HL-60/S4 (cell line): Measurements from ENCODE around the gene PEMT.

Source experiments
- in situ Hi-C: fragments of 300-500 bp; cut with MboI; formaldehyde crosslinking; loops from 2 replicates; pipeline ENCODE4 v1.14.3; 2022; ENCODE audit warnings: low sequenced_read_pairs

Gene PEMT

GRCh38 chr17:17570798-17571716, 20.5 kb downstream of the PEMT start:
- in situ Hi-C loops = no loop called here

- in situ Hi-C loops = no loop called here
Observed at GRCh38 chr17:17570140-17570797, 21.2 kb downstream of the PEMT start.

DNA sequence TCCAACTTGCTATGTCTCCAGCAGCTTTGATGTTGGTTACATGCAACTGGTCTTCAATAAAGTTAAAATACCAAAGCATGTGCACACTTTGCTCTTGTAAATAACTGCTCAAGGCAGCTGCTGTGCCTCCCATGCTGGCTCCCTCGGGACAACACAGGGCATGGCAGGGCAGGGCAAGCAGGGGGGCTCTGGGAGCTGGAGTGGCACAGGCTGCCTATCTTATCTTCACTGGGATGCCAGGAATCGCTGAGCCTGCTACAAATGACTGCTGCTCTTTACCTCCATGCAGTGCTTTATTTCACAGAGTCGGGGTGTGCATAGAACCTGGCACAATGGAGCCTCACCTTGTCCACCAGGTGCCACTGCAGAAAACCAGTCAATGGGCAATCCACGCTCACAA, 21.8 kb downstream of the PEMT start:
- in situ Hi-C loops = no loop called here

DNA sequence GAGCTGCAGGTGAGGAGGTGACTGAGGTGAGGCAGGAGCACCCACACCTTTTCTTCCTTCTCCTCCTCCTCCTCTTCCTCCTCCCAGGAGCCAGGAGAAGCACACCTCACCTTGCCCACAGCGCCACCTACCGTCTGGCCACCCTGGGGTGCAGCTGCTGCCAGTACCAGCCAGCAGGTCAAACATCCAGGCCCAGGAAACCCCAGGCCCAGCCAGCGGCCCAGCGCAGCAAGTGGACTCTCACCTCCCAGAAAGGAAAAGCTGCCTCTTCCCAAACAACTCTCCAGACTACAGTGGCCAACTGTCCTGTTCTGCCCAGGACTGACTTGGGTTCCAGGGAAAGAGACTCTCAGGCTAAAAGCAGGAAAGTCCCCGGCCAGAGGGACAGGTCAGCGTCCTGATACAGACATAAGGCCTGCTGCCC, 22.7 kb downstream of the PEMT start:
- in situ Hi-C loops = no loop called here

DNA sequence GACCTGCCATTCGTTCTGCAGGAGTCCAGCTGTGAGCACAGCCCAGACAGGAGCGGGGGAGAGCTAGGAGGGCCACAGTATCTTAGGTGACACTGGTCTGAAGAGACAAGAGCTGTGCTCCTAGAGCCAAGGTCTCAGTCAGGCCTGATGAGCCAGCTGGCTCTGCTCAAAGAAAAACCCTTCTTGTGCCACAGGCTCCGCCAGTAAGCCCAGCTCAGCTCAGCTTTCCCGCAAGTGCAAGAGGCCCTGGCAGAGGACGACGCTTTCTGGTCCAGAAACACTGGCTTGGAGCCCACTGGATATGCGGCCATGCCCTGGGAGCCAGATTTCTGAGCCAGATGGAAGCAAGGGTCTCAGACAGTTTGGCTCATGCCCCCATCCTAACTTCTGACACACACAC, 23.9 kb downstream of the PEMT start:
- in situ Hi-C loops = no loop called here

DNA sequence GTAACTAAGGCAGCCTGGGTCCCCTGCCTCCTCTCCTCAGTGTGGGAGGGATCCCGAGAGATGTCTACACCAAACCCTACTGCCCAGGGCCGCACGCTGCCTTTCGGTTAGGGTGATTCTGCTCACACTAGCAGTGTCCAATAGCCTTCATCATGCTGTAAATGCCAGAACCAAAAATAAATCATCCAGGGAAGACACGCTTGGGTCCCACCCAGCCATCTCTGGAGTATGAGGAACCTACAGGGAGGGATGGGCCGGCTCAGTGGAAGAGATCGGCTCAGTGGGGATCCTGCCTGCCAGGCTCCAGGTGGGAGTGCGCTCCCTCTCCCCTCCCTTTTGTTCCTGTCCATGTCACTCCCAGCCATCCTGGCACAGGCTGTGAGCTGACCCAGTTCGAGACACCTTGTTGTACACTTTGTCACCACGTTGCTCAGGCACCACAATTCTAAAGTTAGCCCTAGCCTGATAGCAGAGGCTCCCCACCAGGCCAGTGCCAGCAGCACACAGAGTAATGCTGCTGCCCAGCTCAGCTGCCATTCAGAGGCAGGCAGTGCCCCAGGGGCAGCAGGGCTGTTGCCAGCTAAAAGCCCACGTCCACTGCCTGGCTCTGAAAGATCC, 24.5 kb downstream of the PEMT start:
- in situ Hi-C loops = no loop called here

DNA sequence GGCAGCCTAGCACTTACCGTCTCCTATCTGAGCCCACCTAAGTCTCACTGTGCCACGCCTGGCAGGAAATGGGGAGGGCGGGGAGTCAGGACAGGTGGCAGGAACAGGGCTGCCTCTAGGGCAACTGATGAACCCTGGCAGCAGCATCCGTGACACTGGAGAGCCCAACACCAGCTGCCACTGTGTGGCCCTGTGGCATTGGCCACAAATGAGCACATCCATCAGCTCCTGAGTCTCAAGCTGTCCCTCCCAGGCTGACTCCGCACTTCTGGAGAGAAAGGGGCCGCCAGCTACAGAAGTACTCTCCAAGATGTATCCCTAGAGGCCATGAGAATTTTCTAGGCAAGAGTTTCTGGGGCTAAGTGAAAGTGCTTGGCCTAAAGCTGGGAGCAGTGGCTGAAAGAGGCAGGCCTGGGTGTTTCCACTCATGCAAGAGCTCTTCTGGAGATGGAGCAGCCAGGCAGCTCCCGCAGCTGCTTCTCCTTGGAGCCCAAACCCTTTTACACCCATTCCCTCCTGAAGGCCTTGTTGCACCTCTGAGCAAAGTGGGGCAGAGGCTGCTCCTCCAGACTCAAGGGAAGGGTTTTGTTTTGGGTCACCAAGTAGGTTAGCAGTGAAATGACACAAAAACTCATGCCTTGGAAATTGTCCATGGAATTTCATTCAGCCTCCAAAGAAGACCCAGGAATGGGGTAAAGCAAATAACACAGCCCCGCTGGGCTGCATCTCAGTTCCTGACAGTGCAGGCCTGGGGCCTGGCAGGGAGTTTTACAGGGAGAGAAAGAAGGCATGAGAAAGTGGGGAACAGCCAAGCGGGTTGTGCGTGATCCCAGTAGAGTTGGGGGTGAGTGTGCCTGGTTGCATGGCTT, 25.8 kb downstream of the PEMT start:
- in situ Hi-C loops = no loop called here

DNA sequence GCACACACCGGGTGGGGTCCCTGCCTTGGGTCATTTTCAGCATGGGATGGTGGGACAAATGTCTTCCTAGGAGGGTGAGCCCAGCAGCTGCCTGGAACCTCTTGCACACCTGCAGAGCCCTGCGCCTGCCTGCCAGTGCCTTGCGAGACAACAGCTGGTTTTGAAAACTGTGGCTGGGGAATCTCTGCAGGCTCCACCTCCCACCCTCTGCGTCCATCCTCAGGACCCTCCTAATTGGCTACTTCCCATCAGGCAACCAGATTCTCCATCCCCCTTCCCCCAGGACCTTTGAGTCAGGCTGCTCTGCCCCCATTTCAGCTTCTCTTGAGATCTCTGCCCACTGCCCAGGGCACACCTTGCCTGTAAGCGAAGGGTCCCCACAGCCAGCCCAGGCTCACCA, 26.6 kb downstream of the PEMT start:
- in situ Hi-C loops = no loop called here

DNA sequence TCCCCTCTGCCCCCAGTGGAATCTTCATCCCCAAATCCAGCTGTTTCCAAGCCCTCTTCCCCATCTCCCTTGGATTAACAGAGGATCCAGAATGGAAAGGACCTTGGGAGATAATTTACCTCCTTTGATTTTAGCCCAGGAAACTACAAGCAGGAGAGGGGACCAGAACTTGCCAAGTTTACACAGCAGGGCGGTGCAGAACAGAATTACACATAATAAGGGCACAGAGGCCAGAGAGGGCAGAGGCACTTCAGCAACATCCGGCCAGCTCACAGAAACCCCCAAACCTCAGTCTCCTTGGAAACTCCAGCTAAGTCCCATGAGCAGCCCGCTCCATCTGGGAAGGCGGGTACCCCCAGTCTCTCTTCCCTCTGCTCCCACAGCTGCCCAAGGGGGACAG, 27.2 kb downstream of the PEMT start:
- in situ Hi-C loops = no loop called here

GRCh38 chr17:17563530-17563929, 28.0 kb downstream of the PEMT start:
- in situ Hi-C loops = no loop called here

DNA sequence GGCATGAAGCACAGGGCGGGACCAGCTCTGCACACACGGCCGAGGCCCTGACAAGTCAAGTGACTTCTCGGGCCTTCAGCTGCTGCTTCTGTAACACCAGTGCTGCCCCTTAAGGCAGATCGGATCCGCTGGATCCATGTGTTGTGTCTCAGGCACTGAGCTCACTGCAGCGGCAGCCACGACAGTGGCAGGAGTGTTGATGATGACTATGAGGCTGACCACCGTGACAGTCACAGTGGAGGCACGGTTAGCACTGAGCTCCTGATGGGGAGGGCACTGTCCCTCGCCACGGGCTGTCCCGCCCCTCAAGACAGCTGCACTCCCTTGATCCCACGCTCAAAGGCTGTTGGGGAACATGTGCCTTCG, 29.4 kb downstream of the PEMT start:
- in situ Hi-C loops = no loop called here

GRCh38 chr17:17561408-17562145, 29.9 kb downstream of the PEMT start:
- in situ Hi-C loops = no loop called here

DNA sequence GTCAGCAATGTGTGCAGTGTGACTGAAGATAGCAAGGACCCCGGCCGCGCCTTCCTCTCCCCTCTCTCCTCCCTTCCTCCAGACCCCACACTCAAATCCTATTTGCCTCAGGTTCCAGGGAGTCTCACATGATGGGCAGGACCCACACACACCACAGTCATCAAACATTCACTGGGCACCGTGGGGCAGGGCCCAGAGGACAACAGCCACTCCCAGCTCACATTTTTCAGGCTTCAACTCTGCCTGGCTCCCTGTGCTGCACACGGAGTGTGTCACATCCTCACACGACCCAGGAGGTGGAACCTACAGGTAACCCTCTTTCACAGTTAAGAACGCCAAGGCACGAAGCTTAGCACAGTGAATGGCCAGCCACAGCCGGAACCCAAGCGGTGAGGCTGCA, 30.5 kb downstream of the PEMT start:
- in situ Hi-C loops = no loop called here

DNA sequence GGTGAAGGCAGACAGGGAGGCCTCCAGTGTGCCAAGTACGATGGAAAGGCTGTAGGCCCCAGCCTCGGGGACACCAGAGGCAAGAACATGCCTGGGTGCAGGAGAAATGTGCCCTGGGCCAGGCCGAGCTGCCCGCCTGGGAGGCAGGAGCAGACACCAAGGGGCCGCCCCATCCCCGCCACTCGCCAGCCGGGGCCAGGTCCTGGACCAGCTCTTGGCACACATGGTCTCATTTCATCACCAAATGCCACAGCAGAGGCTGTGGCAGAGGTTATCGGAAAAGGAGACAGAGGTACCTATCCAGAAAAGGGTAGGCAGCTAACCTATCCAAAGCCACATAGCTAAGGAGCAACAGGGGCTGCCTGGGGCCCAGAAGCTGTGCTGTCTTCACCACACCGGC, 31.3 kb downstream of the PEMT start:
- in situ Hi-C loops = no loop called here

DNA sequence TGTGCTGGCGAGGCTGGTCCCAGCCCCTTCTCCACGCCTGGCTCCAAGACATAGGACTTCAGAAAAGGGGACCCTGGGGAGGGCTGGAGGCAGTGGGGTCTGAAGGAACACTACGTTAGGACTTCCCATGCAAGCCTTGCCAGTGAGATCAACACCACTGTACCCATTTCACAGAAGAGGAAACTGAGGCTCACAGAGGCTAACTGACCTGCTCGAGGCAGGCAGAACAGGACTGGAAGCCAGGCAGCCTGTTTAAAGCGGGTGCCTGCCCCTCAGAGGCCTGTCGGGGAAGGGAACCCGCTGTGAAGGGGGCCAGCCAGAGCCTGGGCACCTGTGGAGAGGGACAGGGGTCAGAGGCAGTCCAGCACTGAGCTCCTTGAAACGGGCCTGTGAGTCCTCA, 32.3 kb downstream of the PEMT start:
- in situ Hi-C loops = no loop called here

DNA sequence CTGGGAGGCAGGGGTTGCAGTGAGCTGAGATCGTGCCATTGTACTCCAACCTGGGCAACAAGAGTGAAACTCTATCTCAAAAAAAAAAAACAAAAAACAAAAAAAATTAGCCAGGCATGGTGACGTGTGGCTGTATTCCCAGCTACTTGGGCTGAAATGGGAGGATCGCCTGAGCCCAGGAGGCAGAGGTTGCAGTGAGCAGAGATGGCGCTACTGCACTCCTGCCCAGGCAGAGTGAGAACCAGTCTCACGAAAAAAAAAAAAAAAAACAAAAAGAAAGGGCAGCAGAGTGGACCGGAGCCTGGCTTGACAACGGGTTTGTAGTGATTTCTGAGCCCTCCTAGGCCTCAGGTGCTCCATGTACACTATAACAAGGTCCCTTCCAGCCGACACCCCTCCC, 33.1 kb downstream of the PEMT start:
- in situ Hi-C loops = no loop called here

- in situ Hi-C loops = no loop called here
Observed at GRCh38 chr17:17557796-17558195, 33.7 kb downstream of the PEMT start.

GRCh38 chr17:17556671-17557070, 34.8 kb downstream of the PEMT start:
- in situ Hi-C loops = no loop called here

DNA sequence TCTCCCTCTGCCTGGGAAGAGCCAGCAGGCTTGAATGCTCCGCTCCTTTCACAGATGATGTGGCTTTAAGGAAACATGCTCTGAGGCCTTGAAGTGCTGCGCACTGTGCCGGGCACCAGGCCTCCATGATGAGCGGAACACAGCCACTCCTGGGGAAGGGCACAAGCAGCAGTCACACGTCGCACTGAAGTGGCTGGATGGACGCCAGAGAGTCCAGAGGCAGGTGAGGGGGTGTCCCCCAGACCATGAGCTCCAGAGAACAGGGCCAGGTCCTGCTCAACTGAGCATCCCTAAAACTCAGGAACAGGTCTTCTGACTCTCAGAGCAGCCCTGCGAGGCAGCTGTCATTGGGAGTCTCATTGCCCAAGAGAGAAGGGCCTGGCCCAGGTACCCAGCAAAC, 35.6 kb downstream of the PEMT start:
- in situ Hi-C loops = no loop called here

- in situ Hi-C loops = no loop called here
Observed at GRCh38 chr17:17555151-17555550, 36.4 kb downstream of the PEMT start.
